K562 (cell line): ENCODE results near the gene ZNF319. TPM values are rescaled to one million over a fixed set of nuclear protein-coding genes. Genes with fewer than 3 reads are reported as not detected.

Experiments used
- ARID1B ChIP-seq: fragments of 450-650 bp; IDR thresholded peaks from 2 replicates; pipeline ENCODE4 v1.6.1; 2016; ENCODE audit warnings: antibody characterized with exemption, mild to moderate bottlenecking, inconsistent platforms
- CTCFL ChIP-seq: IDR thresholded peaks from 2 replicates; pipeline ENCODE4 v1.6.1; 2011; ENCODE audit warnings: borderline replicate concordance, low read depth, mild to moderate bottlenecking, moderate library complexity, low read length; ENCODE audit not compliant: insufficient read depth, poor library complexity, severe bottlenecking
- DPF2 ChIP-seq: fragments of 450-650 bp; IDR thresholded peaks from 2 replicates; pipeline ENCODE4 v1.6.1; 2016
- HNRNPH1 ChIP-seq: fragments of 200-400 bp; formaldehyde crosslinking; optimal IDR thresholded peaks from 2 replicates; pipeline ENCODE3; 2017; ENCODE audit warnings: low read depth, mild to moderate bottlenecking, low read length, moderate library complexity
- MEF2A ChIP-seq: IDR thresholded peaks from 2 replicates; pipeline ENCODE4 v1.6.1; 2011; ENCODE audit warnings: low read depth, mild to moderate bottlenecking, low read length, moderate library complexity; ENCODE audit not compliant: control insufficient read depth
- NR1H2 ChIP-seq: sonication (generic); formaldehyde crosslinking; IDR thresholded peaks from 2 replicates; pipeline ENCODE4 v1.4.0; 2020; ENCODE audit warnings: mild to moderate bottlenecking, missing genetic modification reagents
- ZEB2 ChIP-seq: fragments of 450-650 bp; IDR thresholded peaks from 2 replicates; pipeline ENCODE4 v1.6.1; 2016
- ZMIZ1 ChIP-seq, 2 experiments: fragments of 150-350 bp in 1 of 2; IDR thresholded peaks; 2 replicates each; pipeline ENCODE4 v1.6.1; 2012 to 2016; ENCODE audit warnings: low read depth in 2 of 2, low read length in 2 of 2, mild to moderate bottlenecking in 1 of 2, moderate library complexity in 1 of 2
- polyA plus RNA-seq, 8 experiments: library from polyadenylated mRNA; depleted of rRNA in 4 of 8; stranded (reverse) in 5 of 8; unstranded in 3 of 8; fragments of >200 nt; fragmentation: Nextera tagmentation in 2 of 8; fragmentation: Illumina TruSeq in 1 of 8; extraction: Ambion mirVana in 2 of 8; extraction: Trizol in 1 of 8; gene quantifications; 2 replicates each; pipeline versions ENCODE4 v1.2.1 to v1.2.3, GENCODE V29; 2011 to 2014; ENCODE audit warnings: inconsistent platforms in 1 of 8, missing spikeins in 1 of 8
- total RNA-seq, 7 experiments: library from RNA; depleted of rRNA in 6 of 7; stranded (reverse); fragments of >200 nt in 6 of 7; fragmentation: Illumina TruSeq in 2 of 7; extraction: Trizol in 2 of 7; gene quantifications; 2 replicates each; pipeline versions ENCODE4 v1.2.1 to v1.2.3, GENCODE V29; 2011 to 2021; ENCODE audit warnings: low replicate concordance in 1 of 7
- TF ChIP-seq, protein P1 (sequence below), 3 experiments: fragments of 200-800 bp in 1 of 3; fragments of 250-450 bp in 1 of 3; fragments of 450-650 bp in 1 of 3; sonication (Bioruptor Pico) in 1 of 3; sonication (Bioruptor generic) in 1 of 3; formaldehyde crosslinking in 1 of 3; IDR thresholded peaks; 2 replicates each; pipeline versions ENCODE4 v1.6.1 to v1.8.0; 2016 to 2022; ENCODE audit warnings: mild to moderate bottlenecking in 2 of 3, missing genetic modification characterization in 2 of 3, missing compliant biosample characterization in 1 of 3, moderate library complexity in 1 of 3
- TF ChIP-seq, protein P2 (sequence below): sonication (generic); formaldehyde crosslinking; IDR thresholded peaks from 2 replicates; pipeline ENCODE4 v1.8.1; 2023; ENCODE audit warnings: mild to moderate bottlenecking, missing genetic modification reagents
- TF ChIP-seq, protein P3 (sequence below): fragments of 450-650 bp; IDR thresholded peaks from 2 replicates; pipeline ENCODE4 v1.6.1; 2014; ENCODE audit warnings: low read depth, mild to moderate bottlenecking, moderate library complexity, borderline replicate concordance

The ZNF319 gene
- total and polyA plus RNA-seq, 9 of the 15 experiments (the other 6 are each of a cell fraction or from before 2014, with no cell fraction given) = 0.20 to 5.7 (median 1.4) TPM

DNA sequence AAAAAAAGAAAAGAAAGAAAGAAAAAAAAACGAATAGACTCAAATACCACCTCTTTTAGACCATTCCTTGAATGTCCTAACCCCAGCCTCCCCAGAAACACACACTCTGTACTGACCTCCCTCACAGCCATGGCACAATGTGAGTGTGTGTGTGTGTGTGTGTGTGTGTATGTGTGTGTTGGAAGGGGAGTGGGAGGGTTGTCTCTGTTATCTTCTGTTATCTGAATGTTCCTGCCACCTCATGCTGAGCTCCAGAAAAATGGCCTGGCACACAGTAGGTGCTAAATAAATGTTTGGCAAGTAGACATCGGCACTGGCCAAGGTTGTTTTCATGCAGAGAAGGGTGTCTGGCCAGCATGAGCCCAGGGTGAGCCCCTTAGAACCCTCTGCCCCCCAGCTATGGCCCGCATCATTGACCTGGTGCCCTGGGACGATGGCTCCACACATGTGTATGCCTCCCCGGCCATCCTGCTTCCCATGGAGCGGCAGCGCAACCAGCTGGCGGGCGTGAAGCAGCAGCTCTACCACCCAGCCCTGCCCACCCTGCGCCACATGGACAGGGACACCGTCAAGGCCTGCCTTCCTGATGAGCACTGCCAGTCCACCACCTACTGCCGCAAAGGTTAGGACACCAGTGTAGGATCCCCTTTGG lies 22.9 kb downstream of the ZNF319 start (continued):
- 0 out of 4 replicates have a peak, but pooled peaks of 1 of the 2 experiments have one; percentile 40 for TF ChIP-seq ZMIZ1 (IDR thresholded peaks at IDR 0.05; ENCODE audit: low read depth in 2 of 2, low read length in 2 of 2)
- TF ChIP-seq ZEB2 = no peak
- TF ChIP-seq CTCFL = no peak
- TF ChIP-seq, protein P1, sequence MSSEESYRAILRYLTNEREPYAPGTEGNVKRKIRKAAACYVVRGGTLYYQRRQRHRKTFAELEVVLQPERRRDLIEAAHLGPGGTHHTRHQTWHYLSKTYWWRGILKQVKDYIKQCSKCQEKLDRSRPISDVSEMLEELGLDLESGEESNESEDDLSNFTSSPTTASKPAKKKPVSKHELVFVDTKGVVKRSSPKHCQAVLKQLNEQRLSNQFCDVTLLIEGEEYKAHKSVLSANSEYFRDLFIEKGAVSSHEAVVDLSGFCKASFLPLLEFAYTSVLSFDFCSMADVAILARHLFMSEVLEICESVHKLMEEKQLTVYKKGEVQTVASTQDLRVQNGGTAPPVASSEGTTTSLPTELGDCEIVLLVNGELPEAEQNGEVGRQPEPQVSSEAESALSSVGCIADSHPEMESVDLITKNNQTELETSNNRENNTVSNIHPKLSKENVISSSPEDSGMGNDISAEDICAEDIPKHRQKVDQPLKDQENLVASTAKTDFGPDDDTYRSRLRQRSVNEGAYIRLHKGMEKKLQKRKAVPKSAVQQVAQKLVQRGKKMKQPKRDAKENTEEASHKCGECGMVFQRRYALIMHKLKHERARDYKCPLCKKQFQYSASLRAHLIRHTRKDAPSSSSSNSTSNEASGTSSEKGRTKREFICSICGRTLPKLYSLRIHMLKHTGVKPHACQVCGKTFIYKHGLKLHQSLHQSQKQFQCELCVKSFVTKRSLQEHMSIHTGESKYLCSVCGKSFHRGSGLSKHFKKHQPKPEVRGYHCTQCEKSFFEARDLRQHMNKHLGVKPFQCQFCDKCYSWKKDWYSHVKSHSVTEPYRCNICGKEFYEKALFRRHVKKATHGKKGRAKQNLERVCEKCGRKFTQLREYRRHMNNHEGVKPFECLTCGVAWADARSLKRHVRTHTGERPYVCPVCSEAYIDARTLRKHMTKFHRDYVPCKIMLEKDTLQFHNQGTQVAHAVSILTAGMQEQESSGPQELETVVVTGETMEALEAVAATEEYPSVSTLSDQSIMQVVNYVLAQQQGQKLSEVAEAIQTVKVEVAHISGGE (CRISPR knock-in tag; IDR thresholded peaks at IDR 0.05) = peak in 1 of 3 experiments; percentile 49; a peak in 2 of 6 replicates
- TF ChIP-seq, protein P2, sequence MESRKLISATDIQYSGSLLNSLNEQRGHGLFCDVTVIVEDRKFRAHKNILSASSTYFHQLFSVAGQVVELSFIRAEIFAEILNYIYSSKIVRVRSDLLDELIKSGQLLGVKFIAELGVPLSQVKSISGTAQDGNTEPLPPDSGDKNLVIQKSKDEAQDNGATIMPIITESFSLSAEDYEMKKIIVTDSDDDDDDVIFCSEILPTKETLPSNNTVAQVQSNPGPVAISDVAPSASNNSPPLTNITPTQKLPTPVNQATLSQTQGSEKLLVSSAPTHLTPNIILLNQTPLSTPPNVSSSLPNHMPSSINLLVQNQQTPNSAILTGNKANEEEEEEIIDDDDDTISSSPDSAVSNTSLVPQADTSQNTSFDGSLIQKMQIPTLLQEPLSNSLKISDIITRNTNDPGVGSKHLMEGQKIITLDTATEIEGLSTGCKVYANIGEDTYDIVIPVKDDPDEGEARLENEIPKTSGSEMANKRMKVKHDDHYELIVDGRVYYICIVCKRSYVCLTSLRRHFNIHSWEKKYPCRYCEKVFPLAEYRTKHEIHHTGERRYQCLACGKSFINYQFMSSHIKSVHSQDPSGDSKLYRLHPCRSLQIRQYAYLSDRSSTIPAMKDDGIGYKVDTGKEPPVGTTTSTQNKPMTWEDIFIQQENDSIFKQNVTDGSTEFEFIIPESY (CRISPR knock-in tag) = peak; percentile 75
- no peak for TF ChIP-seq MEF2A
- peak; percentile 86 for TF ChIP-seq DPF2
- no peak for TF ChIP-seq NR1H2 (CRISPR knock-in tag)
- TF ChIP-seq HNRNPH1 = no peak
- TF ChIP-seq, protein P3, sequence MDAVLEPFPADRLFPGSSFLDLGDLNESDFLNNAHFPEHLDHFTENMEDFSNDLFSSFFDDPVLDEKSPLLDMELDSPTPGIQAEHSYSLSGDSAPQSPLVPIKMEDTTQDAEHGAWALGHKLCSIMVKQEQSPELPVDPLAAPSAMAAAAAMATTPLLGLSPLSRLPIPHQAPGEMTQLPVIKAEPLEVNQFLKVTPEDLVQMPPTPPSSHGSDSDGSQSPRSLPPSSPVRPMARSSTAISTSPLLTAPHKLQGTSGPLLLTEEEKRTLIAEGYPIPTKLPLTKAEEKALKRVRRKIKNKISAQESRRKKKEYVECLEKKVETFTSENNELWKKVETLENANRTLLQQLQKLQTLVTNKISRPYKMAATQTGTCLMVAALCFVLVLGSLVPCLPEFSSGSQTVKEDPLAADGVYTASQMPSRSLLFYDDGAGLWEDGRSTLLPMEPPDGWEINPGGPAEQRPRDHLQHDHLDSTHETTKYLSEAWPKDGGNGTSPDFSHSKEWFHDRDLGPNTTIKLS = no peak
- TF ChIP-seq ARID1B = peak; percentile 87
